HG03342 (cell line): ENCODE results near the gene CARS1.
"Not testable (repeated sequence)": the region's sequence is repeated elsewhere in the genome, so short reads cannot be mapped to it uniquely, and the experiment has no call there.

ENCODE experiments used
- ATAC-seq: cut with Tn5 transposase; IDR thresholded peaks from one replicate; pipeline ENCODE4 v1.9.1; 2021; ENCODE audit warnings: mild to moderate bottlenecking, moderate library complexity; ENCODE audit not compliant: unreplicated experiment

CARS1 gene

GRCh38 chr11:3090096-3090901, 33.1 kb upstream of the CARS1 start:
- ATAC-seq: no peak

DNA sequence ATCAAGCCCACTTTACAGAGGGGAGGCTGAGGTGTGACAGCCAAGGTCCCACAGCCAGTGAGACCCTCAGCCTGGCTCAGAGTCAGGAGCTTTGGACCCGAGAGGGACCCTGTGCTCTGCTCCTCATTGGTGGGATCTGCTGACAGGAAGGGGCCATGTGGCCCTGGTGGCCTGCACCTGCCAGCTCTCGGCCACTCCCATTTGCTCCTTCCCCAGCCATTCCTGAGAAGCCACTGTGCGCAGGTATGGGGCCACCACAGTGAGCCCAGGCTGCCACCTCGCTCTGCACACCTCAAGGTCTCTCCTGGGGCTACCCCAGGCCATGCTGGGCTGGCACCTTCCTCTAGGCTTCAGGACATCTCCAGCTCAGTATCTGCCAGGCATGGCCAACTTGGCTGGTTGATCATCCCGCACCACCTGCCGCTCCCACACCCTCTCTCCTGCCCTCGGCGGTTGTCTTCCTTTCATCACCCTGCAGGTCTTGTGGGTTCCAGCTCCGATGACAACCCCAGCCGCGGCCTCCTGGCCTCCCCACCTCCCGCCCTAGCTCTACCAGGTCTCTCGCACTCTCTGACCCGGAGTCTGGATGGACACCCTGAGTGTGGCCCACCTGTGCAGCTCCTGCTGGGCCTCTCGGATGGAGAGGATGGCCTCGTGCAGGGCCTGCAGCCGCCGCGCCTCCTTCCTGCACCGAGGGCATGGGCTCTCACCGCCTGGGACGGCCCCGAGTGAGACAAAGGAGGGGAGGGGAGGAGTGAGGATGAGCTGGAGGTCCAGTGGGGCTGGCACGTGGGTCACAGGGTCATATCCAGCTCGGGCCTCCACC, 32.2 kb upstream of the CARS1 start:
- no peak for ATAC-seq

DNA sequence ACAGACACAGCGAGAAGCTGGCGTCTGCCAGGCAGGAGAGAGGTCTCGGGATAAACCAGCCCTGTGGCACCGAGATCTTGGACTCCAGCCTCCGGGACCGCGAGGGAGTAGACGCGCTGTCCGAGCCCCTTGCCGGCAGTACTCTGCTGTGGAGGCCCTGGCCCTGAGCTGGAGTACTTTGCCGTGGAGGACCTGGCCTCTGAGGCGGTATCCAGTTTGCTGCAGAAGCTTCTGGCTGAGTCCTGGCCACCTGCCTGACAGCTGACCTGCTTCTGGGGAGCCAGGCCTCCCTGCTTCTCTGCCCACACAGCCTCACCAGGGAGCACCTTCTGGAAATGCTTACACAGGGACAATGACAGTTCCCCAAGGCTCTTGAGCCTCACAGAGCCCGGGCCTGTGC, 31.6 kb upstream of the CARS1 start:
- no peak for ATAC-seq

DNA sequence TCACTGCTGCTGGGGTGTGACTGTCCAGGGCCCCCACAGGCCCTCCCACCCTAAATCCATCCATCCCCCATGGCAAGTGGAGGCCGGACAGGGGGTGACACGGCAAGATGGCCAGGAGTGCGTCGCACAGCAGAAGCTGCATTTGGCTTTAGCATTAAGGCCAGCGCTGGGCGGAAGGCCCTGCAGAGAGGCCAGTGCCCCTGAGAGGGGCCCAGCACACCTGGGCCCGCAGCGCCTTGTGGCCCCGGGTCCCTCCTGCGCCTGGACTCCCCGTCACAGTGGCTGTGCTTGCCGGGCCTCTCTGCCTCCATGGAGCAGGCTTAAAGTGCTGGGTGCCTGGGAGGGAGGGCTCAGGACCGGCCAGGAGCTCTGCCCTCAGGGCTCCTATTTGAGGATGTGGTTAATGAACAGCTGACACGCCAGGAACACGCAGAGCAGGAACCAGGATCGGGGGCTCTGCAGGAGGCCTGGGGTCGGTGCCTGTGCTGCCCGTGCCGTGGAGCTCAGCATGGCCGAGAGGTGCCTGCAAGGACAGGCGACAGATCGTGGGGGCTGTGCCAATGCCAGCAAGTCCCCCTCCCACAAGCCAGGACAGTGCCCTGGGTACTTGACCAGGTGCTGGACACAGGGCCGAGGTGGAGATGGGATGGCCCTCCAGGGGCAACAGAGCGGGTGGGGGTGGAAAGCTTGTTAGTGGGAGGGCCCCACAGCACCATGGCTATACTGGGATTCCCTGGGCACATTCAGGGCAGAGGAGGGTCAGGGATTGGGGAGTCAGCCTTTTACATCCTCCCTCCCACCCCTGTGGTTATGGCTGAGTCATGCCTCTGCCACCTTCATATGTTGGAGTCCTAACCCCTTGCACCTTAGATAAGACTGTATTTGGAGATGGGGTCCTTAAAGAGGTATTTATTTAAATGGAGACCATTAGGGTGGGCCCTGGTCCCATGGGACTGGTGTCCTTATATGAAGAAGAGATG, 30.9 kb upstream of the CARS1 start:
- no peak for ATAC-seq

DNA sequence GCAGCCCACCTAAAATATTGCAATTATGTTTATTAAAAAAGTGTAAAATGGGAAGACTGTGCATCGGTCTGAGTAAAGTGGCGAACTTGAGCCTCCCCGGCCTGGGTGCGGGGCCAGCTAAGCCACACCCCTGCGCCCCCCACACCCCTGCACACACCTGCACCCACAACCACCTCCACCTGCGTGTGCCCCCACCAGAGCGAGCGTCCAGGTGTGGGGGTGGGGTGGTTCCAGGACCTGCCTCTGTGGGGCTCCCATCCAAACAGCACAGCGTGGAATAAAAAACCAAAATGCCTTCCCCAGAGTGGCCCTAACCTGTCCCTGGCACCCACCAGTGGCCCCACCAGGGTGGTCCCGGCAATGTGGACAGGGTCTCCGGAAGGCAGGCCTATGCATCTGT, 30.1 kb upstream of the CARS1 start:
- ATAC-seq: no peak

- no peak for ATAC-seq
Observed at GRCh38 chr11:3086671-3087150, 29.5 kb upstream of the CARS1 start.

GRCh38 chr11:3086114-3086513, 28.9 kb upstream of the CARS1 start:
- ATAC-seq: no peak

GRCh38 chr11:3085052-3085451, 27.8 kb upstream of the CARS1 start:
- ATAC-seq: no peak

GRCh38 chr11:3083321-3083720, 26.1 kb upstream of the CARS1 start:
- ATAC-seq: no peak

- ATAC-seq: no peak
Observed at GRCh38 chr11:3081386-3081751, 24.1 kb upstream of the CARS1 start.

- ATAC-seq: no peak
Observed at GRCh38 chr11:3080733-3081385, 23.6 kb upstream of the CARS1 start.

DNA sequence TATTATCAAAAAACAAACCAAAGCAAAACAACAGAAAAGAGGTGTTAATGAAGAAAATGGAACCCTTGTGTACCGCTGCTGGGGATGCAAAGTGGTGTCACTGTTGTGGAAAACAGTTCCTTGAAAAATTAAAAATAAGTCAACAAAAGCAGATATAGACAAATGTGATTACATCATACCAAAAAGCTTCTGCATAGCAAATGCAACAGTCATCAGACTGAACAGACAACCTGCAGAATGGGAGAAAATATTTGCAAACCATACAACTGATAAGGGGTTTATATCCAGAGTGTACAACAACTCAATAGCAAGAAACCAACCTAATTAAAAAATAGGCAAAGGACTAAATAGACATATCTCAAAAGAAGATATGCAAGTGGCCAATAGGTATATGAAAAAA, 22.9 kb upstream of the CARS1 start:
- no peak for ATAC-seq

GRCh38 chr11:3077846-3078440, 20.7 kb upstream of the CARS1 start:
- no peak for ATAC-seq

- ATAC-seq: no peak
Observed at GRCh38 chr11:3077189-3077836, 20.1 kb upstream of the CARS1 start.

GRCh38 chr11:3074912-3075589, 17.8 kb upstream of the CARS1 start:
- ATAC-seq: no peak

DNA sequence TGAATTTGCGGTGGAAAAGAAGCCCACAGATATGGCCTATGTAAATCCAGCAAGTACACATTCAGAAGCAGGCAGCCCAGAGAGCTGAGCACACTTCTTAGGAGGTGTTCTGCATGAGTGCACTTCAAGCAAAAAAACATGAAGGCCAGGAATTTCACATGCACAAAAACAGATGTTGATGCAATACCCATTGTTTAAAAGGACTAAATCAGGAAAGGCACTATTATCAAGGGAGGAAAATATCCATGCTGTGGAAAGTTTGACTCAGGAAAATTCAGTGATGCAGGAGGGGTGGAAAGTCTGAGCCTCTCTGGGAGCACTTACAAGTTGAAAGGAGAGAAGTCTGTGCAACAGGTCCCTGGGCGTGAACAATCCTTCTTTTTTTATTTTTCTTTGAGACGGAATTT, 15.8 kb upstream of the CARS1 start:
- no peak for ATAC-seq

DNA sequence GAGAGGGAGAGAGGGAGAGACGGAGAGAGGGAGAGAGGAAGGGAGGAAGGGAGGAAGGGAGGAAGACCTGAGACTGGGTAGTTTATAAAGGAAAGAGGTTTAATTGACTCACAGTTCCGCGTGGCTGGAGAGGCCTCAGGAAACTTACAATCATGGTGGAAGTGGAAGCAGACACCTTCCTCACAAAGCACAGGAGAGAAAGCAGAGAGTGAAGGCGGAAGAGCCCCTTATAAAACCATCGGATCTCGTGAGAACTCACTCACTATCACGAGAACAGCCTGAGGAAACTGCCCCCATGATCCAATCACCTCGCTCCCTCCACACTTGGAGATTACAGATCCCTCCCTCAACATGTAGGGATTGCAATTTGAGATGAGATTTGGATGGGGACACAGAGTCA, 12.2 kb upstream of the CARS1 start:
- no peak for ATAC-seq

DNA sequence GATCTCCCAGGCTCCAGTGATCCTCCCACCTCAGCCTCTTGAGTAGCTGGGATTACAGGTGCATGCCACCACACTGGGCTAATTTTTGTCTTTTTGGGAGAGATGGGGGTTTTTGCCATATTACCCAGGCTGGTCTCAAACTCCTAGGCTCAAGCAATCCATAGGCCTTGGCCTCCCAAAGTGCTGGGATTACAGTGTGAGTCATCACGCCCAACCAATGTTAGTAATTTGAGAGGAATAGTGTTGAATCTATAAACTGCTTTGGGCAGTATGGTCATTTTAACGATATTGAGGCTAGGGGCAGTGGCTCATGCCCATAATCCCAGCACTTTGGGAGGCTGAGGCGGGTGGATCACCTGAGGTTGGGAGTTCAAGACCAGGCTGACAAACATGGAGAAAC, 9.1 kb upstream of the CARS1 start:
- ATAC-seq: not testable (repeated sequence)

DNA sequence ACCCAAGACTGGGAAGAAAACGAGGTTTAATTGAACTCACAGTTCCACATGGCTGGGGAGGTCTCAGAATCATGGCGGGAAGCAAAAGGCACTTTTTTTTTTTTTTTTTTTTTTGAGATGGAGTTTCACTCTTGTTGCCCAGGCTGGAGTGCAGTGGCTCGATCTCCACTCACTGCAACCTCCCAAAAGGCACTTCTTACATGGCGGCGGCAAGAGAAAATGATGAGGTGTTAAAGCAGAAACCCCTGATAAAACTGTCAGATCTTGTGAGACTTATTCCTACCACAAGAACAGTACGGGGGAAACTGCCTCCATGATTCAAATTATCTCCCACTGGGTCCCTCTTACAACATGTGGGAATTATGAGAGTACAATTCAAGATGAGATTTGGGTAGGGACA, 7.5 kb upstream of the CARS1 start:
- not testable (repeated sequence) for ATAC-seq
